Dendritic cell treated with granulocyte-macrophage colony-stimulating factor and Interleukin-4, amounts not matched to agents 40 ng/mL and 50 ng/mL, for 4 days (primary cell): ENCODE results near the gene PDZD7.

Experiments
- H3K27ac Mint-ChIP-seq: one replicate; pipeline ENCODE4 v1.8.0; 2022; ENCODE audit warnings: mild to moderate bottlenecking, mixed read lengths
- H3K27me3 Mint-ChIP-seq: one replicate; pipeline ENCODE4 v1.8.0; 2022; ENCODE audit warnings: mild to moderate bottlenecking, mixed read lengths
- H3K36me3 Mint-ChIP-seq: one replicate; pipeline ENCODE4 v1.8.0; 2022; ENCODE audit warnings: low read depth, mixed read lengths
- H3K4me1 Mint-ChIP-seq: one replicate; pipeline ENCODE4 v1.8.0; 2022; ENCODE audit warnings: low read depth, mixed read lengths
- H3K4me3 Mint-ChIP-seq: one replicate; pipeline ENCODE4 v1.8.0; 2022; ENCODE audit warnings: mild to moderate bottlenecking, moderate library complexity, mixed read lengths
- H3K9me3 Mint-ChIP-seq: one replicate; pipeline ENCODE4 v1.8.0; 2022; ENCODE audit warnings: mixed read lengths
- intact Hi-C: fragments of 100-400 bp; cut with micrococcal nuclease; formaldehyde crosslinking; loops from one replicate; pipeline ENCODE4 v1.15.0; 2022

The PDZD7 gene

DNA sequence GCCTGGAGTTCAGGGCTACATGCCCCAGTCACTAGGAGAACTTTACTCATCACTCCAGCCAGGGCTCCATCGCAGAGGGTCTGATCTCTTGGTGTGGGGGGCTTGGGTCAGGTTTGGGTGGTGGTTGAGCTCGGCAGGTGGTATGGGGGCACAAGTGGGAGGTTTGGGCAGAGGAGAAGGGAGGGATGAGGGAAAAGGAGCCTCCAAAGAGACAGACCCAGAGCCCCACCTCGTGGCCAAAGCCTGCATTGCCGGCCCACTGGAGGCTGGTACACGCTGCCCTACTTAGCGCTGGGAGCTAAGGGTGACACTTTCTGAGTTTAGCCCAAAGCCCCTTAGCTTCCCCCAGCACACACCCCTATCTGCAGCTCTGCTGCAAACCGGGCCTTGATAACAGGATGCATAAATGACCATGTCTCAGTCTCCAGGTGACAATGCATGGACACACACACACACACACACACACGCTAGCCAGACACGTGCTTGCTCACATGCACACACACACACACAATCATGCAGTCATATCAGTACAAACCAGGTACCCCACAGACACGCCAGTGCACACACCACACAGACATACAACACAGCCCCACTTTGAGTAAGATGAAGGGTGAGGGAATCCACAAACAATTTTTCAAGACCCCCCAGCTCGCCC lies 16.6 kb downstream of the PDZD7 start:
- Mint-ChIP-seq H3K9me3 (no peaks in the 10 kb centered on the region), H3K27ac (no peak overlapping the region), H3K27me3 (peaks cover 38% of the 10 kb centered on the region), H3K4me1 (peaks cover 52% of the 10 kb centered on the region), H3K4me3 (no peak overlapping the region), H3K36me3 (no peaks in the 10 kb centered on the region)
- intact Hi-C loops, result loop anchor here (1.0 to 10.0 kb wide), 2 partner anchors 15 to 50 kb away; partner anchors contain the start of genes LZTS2 and SEMA4G

DNA sequence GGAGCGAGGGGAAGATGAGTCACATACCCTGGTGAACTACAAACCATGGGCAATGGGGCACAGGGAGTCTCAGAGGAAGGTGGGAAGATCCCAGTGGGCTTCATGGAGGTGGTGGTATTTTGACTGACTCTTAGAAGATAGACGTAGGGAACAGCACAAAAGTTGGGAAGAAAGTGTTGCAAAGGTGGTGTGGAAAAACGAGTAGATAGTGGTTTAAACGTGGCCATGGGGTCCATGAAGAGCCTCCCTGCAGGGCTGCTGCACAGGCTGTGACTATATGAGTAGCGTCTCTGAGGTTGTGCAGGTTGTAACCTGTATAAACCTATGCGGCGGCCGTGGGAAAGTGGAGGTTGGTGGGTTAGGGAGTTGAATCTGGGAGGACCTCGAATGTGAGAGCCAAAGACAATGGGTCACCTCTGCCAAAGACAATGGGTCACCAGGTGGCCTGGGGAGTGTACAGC lies 17.5 kb downstream of the PDZD7 start:
- no peak overlapping the region for H3K4me3 Mint-ChIP-seq
- no peaks in the 10 kb centered on the region for H3K36me3 Mint-ChIP-seq
- H3K4me1 Mint-ChIP-seq, result peaks cover 43% of the 10 kb centered on the region
- no peaks in the 10 kb centered on the region for H3K9me3 Mint-ChIP-seq
- H3K27me3 Mint-ChIP-seq, result peaks cover 37% of the 10 kb centered on the region
- peak overlapping the region; percentile 53 for H3K27ac Mint-ChIP-seq
- intact Hi-C loops, result loop anchor here (10.0 kb wide), 1 partner anchor 49 kb away; the partner anchor contains the start of gene SEMA4G

DNA sequence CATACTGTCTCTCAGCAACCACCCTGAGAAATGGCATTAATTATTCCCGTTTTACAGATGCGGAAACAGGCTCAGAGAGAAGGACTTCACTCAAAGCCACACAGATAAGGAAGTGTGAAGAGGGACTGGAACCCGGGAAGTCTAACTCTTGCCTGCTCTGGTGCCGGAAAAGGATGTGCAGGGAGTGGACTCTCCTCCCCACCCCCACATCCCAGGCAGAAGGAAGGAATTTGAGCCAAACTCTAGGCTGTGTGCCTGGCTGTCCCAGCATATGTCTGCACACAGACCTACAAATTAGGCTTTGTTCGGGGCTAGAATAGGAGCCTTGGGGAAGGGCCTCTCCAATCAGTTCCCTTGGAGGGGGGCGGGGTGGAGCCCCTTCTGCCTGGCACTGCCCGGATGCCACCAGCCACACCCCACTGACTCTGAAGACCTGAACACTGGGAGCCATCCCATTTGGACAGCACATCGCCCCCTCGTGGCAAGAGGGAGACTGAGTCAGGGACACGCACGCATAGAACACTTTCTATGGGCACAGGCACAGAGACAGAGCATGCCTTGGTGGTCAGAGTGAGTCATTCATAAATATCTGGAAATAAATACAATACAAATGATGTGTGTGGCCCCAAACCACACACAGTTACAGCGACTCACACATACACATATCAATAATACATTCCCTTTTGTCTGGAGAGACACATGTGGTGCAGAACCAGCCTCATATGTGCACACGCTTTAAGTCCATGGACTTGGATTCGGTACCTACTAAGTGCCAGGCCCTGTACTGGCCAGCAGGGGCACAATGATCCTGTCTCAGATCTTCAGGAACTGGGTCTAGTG lies 18.2 kb downstream of the PDZD7 start:
- peaks cover 36% of the 10 kb centered on the region for H3K4me1 Mint-ChIP-seq
- peak overlapping the region; percentile 53 for H3K27ac Mint-ChIP-seq
- no peaks in the 10 kb centered on the region for H3K9me3 Mint-ChIP-seq
- H3K36me3 Mint-ChIP-seq, result no peaks in the 10 kb centered on the region
- no peak overlapping the region for H3K4me3 Mint-ChIP-seq
- intact Hi-C loops, result loop anchor here (10.0 kb wide), 1 partner anchor 48 kb away; the partner anchor contains the start of gene SEMA4G
- peaks cover 32% of the 10 kb centered on the region for H3K27me3 Mint-ChIP-seq

DNA sequence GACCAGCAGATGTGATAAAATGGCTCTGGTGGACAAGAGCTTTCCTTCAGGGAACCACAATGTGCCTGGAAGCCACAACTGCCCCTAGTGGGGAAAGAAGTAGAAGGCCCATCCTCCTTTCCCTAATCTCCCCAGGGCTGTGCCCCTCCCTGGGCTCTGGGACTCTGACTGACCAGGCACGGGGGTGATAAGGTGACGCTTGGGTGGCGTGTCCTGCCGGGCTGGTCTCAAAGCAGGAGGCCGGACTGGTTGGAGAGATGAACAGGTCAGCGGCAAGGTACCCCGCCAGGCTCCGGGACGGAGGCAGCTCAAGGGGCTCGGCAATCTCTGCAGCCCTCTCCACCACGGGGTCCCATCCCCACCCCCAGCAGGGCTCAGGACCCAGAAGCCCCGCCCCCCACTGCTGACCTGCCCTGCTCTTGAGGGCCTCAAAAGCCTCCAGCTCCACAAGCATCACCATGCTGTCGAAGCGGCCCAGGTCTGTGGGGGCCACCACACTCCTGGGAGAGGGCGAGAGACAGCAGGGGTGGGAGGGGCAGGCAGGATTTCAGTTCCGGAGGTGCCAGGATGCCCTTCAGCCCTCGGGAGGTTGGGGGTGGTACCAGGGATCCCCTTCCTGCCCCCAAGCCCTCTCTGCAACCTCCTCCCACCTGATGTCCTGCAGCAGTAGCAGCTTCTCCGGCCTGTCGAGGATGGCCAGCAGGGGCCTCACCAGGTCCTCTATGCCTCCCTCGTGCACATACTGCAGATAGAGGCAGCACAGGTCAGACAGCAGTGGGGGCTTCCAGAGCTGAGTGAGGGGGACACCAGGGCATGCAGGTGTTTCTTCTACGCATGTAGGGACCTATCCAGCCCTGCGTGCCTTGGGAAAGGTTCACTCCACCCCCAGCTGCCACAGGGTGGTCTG lies 19.2 kb downstream of the PDZD7 start:
- peaks cover 8% of the 10 kb centered on the region for H3K36me3 Mint-ChIP-seq
- H3K9me3 Mint-ChIP-seq, result no peaks in the 10 kb centered on the region
- H3K27ac Mint-ChIP-seq, result no peak overlapping the region
- peaks cover 32% of the 10 kb centered on the region for H3K4me1 Mint-ChIP-seq
- H3K27me3 Mint-ChIP-seq, result peaks cover 23% of the 10 kb centered on the region
- no peak overlapping the region for H3K4me3 Mint-ChIP-seq
- intact Hi-C loops, result loop anchor here (10.0 kb wide), 1 partner anchor 47 kb away; the partner anchor contains the start of gene SEMA4G

DNA sequence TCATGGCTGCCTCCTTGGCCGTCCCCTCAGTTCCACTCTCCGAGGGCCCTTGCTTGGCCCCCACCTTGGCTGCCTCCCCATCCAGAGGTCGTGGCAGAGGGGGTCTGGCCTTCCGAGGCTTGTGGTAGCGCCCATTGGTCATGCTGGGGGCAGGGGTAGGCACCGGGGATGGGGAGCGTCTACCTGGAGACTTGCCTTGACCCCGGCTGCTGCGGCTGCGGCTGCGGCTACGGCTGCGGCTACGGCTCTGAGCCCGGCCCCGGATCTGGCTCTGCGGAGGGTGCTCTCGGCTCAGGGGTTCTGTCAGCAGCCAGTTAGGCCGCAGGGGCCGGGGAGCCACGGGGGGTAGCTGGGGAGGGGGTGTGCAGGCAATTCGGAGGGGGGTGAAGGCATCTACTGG lies 20.6 kb downstream of the PDZD7 start:
- Mint-ChIP-seq H3K9me3 (no peaks in the 10 kb centered on the region), H3K36me3 (peaks cover 22% of the 10 kb centered on the region), H3K27ac (peak overlapping the region; percentile 7), H3K27me3 (peaks cover 13% of the 10 kb centered on the region), H3K4me3 (no peak overlapping the region), H3K4me1 (peaks cover 29% of the 10 kb centered on the region)
- intact Hi-C loops, result loop anchor here (10.0 kb wide), 1 partner anchor 46 kb away; the partner anchor contains the start of gene SEMA4G

DNA sequence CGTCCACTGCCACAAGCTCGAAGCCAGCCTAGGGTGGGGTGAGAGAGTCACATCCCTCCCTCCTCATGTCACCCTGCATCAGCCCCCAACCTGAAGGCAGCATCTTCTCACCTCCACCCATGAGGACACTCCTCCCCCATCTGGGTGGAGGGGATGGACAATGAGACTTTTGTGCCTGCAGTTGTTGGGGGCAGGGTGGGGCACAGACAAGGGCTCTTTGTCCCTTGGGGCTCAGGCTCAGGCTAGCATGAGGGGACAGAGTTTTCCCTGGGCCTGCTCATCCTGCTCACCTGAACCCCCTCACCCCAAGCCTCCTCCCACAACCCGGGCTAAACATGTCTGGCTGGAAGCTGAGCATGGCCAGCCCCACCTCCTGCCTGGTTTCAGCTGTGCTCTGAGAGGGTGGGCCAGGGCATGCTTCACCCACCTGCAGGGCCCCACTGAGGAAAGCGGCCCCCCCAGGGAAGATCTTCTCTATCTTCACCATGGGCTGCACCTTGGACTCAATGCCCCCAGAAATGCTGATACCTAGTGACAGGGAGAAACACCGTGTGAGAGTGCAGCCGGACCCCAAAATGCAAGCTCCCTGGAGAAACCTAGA lies 22.0 kb downstream of the PDZD7 start:
- Mint-ChIP-seq H3K4me3 (no peak overlapping the region), H3K36me3 (peaks cover 32% of the 10 kb centered on the region), H3K27me3 (peaks cover 5% of the 10 kb centered on the region), H3K27ac (no peak overlapping the region), H3K4me1 (peaks cover 16% of the 10 kb centered on the region), H3K9me3 (no peaks in the 10 kb centered on the region)
- intact Hi-C loops, result no loop called here

DNA sequence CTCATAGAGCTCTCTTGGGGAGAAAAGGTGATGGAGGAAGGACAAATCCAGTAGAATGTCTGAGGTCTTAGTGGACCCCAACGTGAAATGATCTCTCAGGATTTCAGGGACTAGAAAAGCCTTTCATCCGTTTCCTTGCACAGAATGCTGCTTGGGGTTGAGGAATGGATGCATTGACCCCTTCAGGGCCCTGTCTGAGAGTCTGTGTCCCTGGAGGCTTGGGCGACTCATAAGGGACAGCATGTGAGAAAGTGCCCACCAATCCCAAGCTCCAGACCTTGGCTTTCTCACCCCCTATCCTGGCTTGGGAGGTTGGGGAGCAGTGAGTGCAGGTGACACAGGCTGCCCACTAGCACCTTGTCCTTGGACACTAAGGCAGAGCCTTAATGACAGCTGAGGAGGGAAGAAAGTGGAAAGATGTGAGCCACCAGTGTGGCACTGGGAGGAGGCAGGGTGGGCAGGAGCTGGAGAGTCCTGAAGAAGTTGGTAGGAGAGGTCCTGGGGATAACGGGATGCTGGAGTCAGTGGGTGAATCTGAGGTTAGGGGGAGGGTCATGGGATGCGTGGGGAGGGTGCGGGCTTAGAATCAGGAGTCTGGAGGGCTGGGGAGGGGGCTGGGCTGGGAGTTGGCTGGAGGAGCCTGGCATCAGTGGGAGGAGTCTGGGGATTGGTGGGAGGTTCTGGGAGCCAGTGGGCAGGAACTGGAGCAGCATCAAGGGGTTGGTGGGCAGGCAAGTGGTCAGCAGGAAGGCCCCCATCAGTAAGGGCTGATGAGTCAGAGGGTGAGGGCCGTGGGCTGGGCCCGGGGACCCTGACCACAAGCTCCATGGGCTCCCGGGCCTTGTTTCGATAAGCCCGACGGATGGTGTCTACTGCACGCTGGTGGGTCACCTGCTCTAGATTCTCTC lies 22.8 kb downstream of the PDZD7 start:
- H3K4me1 Mint-ChIP-seq, result peaks cover 11% of the 10 kb centered on the region
- no peak overlapping the region for H3K4me3 Mint-ChIP-seq
- intact Hi-C loops, result no loop called here
- no peak overlapping the region for H3K27ac Mint-ChIP-seq
- H3K36me3 Mint-ChIP-seq, result peaks cover 39% of the 10 kb centered on the region
- H3K9me3 Mint-ChIP-seq, result no peaks in the 10 kb centered on the region
- peaks cover 2% of the 10 kb centered on the region for H3K27me3 Mint-ChIP-seq

DNA sequence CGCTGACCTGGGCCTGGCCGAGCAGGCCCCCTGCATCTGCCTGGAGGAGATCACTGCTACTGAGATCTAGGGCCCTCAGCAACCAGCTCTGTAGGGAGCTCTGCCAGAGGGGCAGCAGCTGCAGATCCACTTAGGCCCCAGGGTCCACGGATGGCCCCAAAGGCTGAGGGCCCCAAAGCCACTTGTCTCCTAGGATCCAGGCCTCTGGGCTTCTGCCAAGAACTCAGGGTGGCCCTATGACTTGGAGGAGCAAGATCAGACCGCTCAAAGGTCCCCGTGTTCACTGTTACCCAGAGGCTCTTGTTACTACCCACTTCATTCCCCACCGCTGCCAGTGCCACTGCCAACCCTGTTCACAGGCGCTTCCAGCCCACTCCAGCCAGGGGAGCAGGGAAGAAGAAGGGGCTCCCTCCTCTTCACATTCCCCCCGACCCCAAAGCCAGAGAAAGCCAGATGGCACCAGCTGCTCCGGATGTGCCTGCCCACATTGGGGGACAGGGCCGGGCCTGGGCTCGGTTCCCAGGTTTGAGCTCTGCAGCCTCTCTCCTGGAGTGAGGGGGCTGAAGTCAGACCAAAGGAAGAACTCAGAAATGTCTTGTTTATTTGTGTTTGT lies 23.7 kb downstream of the PDZD7 start:
- H3K4me1 Mint-ChIP-seq, result peaks cover 2% of the 10 kb centered on the region
- intact Hi-C loops, result no loop called here

DNA sequence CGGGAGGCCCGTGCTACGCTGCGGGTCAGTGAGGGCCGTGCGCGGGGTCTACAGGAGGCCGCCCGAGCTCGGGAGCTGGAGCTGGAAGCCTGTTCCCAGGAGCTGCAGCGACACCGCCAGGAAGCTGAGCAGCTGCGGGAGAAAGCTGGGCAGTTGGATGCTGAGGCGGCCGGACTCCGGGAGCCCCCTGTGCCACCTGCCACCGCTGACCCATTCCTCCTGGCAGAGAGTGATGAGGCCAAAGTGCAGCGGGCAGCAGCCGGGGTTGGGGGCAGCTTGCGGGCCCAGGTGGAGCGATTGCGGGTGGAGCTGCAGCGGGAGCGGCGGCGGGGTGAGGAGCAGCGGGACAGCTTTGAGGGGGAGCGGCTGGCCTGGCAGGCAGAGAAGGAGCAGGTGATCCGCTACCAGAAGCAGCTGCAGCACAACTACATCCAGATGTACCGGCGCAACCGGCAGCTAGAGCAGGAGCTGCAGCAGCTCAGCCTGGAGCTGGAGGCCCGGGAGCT lies 24.3 kb downstream of the PDZD7 start:
- Mint-ChIP-seq H3K27ac (no peak overlapping the region), H3K27me3 (no peaks in the 10 kb centered on the region), H3K4me1 (peaks cover 6% of the 10 kb centered on the region), H3K9me3 (no peaks in the 10 kb centered on the region), H3K36me3 (peaks cover 47% of the 10 kb centered on the region), H3K4me3 (no peak overlapping the region)
- intact Hi-C loops, result no loop called here

More for the DNA sequence above, 23.7 kb downstream of the PDZD7 start:
- H3K36me3 Mint-ChIP-seq, result peaks cover 47% of the 10 kb centered on the region
- H3K4me3 Mint-ChIP-seq, result no peak overlapping the region
- no peak overlapping the region for H3K27ac Mint-ChIP-seq
- H3K27me3 Mint-ChIP-seq, result no peaks in the 10 kb centered on the region
- no peaks in the 10 kb centered on the region for H3K9me3 Mint-ChIP-seq

DNA sequence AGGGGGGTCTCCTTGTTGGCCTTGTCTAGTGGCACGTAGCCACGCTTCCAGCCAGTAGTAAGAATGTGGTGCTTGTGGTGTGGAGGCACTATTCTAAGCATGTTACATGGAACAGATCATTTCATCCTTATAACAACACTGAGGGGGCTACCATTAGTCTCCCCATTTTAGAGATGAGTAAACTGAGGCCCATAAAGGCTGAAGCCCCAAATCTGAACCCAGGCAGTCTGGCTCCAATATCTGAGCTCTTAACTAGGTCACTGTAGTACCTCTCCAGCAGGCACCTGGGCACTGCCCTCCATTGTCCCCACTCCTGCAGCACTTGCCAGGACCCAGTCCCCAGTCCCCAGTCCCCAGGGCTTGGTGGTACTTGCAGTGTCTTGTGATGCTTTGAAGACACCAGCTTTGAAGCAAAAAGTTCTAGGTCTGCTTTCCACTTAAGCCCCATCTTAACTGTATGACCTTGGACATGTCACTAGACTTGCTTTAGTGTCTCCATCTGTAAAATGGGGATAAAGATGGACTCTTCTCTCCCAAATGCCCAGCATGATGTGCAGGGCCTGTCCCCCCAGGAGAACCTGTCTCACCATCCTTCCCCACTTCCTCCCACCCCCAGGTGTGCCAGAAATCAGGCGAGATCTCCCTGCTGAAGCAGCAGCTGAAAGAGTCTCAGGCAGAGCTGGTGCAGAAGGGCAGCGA lies 24.9 kb downstream of the PDZD7 start:
- H3K9me3 Mint-ChIP-seq, result no peaks in the 10 kb centered on the region
- intact Hi-C loops, result no loop called here
- H3K36me3 Mint-ChIP-seq, result peaks cover 50% of the 10 kb centered on the region
- H3K27me3 Mint-ChIP-seq, result peaks cover 1% of the 10 kb centered on the region
- no peak overlapping the region for H3K4me3 Mint-ChIP-seq
- no peak overlapping the region for H3K27ac Mint-ChIP-seq
- peaks cover 12% of the 10 kb centered on the region for H3K4me1 Mint-ChIP-seq

DNA sequence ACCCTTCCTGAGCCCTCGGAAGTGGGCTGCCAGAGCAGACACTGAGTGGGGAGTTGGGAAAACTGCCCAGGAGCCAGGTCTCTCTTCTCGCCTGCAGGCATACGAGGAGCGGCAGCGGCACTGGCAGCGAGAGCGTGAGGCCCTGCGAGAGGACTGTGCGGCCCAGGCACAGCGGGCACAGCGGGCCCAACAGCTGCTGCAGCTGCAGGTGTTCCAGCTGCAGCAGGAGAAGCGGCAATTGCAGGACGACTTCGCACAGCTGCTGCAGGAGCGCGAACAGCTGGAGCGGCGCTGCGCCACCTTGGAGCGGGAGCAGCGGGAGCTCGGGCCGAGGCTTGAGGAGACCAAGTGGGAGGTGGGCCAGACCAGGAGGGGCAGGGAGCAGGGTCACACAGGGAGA lies 25.6 kb downstream of the PDZD7 start:
- intact Hi-C loops, result no loop called here
- Mint-ChIP-seq H3K9me3 (no peaks in the 10 kb centered on the region), H3K36me3 (peaks cover 57% of the 10 kb centered on the region), H3K27me3 (peaks cover 7% of the 10 kb centered on the region), H3K4me3 (no peak overlapping the region), H3K4me1 (peaks cover 19% of the 10 kb centered on the region), H3K27ac (no peak overlapping the region)
